Activated naive CD4-positive, alpha-beta T cell treated with anti-CD3 and anti-CD28 coated beads, Interleukin-2, amount 50 U/mL, for 24 hours (primary cell): Measurements from ENCODE around the gene TEX51.

ENCODE experiments used
- H3K27ac Mint-ChIP-seq: one replicate; pipeline ENCODE4 v1.8.0; 2021; ENCODE audit warnings: mild to moderate bottlenecking, mixed read lengths
- H3K27me3 Mint-ChIP-seq: one replicate; pipeline ENCODE4 v1.8.0; 2021; ENCODE audit warnings: mixed read lengths
- H3K36me3 Mint-ChIP-seq: one replicate; pipeline ENCODE4 v1.8.0; 2021; ENCODE audit warnings: mixed read lengths
- H3K4me1 Mint-ChIP-seq: one replicate; pipeline ENCODE4 v1.8.0; 2021; ENCODE audit warnings: mixed read lengths
- H3K4me3 Mint-ChIP-seq: one replicate; pipeline ENCODE4 v1.8.0; 2021; ENCODE audit warnings: mild to moderate bottlenecking, mixed read lengths
- H3K9me3 Mint-ChIP-seq: one replicate; pipeline ENCODE4 v1.8.0; 2021; ENCODE audit warnings: mixed read lengths

Gene TEX51

DNA sequence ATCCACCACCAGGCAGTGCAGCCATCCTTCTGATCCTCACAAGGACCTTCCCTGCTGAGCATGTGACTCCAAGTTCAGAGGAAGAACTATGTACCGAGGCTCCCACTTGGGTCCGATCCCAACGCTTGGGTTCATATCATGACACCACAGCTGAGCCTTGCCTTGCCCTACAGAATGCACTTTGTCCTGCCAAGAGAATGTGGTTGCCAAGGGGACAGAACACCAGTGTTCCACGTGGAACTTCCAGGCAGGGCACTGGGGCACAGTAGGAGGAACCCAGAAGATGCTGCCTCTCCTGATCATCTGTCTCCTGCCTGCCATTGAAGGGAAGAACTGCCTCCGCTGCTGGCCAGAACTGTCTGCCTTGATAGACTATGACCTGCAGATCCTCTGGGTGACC, at the start of gene TEX51:
TEX51 (plus strand) TSS at position 255 of the 400 bp plus-strand sequence; CDS start at position 284, 29 bp downstream.
- H3K27ac Mint-ChIP-seq, result no peak within 1 kb of the TSS

DNA sequence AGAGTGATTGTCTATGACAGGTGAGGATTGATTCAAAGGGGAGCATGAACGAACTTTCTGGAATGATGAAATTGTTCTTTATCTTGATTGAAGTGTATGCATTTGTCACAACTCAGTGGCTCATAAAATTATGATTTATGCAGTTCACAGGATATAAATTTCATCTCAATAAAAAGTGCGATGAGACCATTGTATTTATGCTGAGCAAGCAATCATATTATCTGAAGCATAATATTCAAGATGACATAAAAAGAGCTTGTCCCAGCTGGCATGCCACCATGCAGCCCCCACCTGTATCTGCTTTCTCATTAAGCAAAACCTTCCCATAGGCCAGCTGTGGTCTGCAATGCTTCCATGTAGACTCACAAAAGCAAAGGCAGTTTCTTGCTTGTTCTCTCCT, 49.6 kb upstream of the TEX51 start:
- Mint-ChIP-seq H3K9me3 (no peaks in the 10 kb centered on the region), H3K4me3 (no peak overlapping the region), H3K36me3 (no peaks in the 10 kb centered on the region), H3K4me1 (no peaks in the 10 kb centered on the region), H3K27ac (no peak overlapping the region), H3K27me3 (no peaks in the 10 kb centered on the region)

More for the DNA sequence above, at the start of gene TEX51:
- peaks cover 5% of the 10 kb centered on the region for H3K27me3 Mint-ChIP-seq
- no peaks in the 10 kb centered on the region for H3K4me1 Mint-ChIP-seq
- no peak within 1 kb of the TSS for H3K4me3 Mint-ChIP-seq
- no peaks in the 10 kb centered on the region for H3K36me3 Mint-ChIP-seq
- H3K9me3 Mint-ChIP-seq, result peaks cover 6% of the 10 kb centered on the region

DNA sequence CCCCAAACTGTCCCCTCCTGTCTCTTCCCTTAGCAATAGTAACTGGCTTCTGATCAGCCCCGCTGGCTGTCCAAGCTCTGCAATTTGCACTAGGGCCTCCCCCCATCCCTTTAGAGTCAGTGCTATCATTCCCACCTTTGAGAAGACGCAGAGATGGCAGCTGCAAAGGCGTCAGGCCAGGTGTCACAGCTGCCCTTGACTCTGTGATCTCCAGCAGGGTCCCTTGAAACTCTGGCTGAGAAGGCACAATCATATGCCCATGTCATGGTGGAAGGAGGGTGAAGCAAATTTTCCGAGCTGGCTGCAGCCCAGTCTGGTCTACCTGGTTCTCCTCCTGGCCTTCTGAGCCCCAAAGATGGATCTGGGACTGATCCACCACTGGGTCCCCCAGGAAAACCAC, 49.2 kb upstream of the TEX51 start:
- no peaks in the 10 kb centered on the region for H3K27me3 Mint-ChIP-seq
- no peaks in the 10 kb centered on the region for H3K9me3 Mint-ChIP-seq
- H3K4me1 Mint-ChIP-seq, result no peaks in the 10 kb centered on the region
- H3K27ac Mint-ChIP-seq, result no peak overlapping the region
- H3K36me3 Mint-ChIP-seq, result no peaks in the 10 kb centered on the region
- H3K4me3 Mint-ChIP-seq, result no peak overlapping the region

DNA sequence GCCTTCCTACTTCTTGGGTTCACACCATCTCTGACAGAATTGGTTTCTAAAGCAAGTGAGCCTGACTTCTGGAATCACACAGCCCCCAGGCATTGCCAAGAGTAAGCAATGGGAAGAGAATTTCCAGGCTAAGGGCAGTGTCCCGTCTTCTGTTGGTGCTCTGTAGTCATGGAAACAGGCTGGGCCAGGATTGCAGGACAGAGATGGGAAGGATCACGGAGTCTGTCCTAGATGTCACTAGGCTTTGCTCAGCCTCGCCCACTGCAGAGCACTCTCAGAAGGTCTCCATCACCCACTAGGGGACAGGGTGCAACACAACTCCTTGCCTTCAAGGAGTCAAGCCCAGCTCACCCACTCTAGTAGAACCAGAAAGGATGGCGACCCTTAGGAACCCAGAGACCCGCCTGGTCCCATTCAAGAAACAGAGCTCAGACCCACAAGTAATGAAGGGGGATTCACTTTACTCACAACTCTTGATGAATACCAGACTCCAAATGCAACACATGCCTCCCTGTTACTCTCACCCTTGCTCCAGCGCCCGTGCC, 48.6 kb upstream of the TEX51 start:
- Mint-ChIP-seq H3K27ac (no peak overlapping the region), H3K9me3 (no peaks in the 10 kb centered on the region), H3K36me3 (no peaks in the 10 kb centered on the region), H3K27me3 (no peaks in the 10 kb centered on the region), H3K4me3 (no peak overlapping the region), H3K4me1 (no peaks in the 10 kb centered on the region)

DNA sequence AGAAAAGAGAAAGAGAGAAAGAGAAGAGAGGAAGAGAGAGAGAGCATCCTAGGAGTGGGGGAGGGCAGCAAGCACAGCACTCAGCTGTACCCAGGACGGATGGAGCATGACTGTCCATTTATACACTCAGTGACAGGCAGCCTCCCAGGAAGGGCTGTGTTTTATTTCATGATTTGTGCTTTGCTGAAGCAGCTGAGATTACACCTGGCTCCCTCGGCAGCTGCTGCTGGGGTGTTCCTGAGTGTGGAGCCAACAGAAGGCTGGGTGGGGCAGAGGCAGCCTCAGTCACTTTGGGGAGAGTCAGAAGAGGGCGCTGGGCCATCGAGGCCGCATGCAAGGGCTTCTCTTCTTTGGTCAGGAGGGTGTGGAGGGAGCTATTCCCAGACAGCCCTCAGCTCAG, 47.8 kb upstream of the TEX51 start:
- Mint-ChIP-seq H3K4me1 (no peaks in the 10 kb centered on the region), H3K27me3 (no peaks in the 10 kb centered on the region), H3K36me3 (no peaks in the 10 kb centered on the region), H3K9me3 (no peaks in the 10 kb centered on the region), H3K27ac (no peak overlapping the region), H3K4me3 (no peak overlapping the region)

DNA sequence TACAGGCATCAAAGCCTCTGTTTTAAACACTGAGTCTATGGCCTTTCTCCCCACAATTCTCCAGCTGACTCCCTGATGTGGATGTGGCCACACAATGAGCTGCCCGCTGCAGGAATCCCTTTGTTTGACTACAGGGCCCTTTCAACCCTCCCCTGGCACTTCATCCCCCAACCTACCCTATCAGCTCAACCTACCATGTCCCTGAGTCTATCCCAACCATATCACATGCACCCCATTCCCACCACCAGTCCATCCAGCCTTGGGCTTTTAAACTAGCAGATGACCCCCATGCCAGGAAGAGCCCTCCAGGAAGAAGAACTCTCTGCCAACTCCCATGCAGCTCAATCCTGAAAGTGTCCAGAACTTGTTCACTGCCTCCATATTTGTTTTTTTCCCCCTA, 46.9 kb upstream of the TEX51 start:
- Mint-ChIP-seq H3K27ac (no peak overlapping the region), H3K36me3 (no peaks in the 10 kb centered on the region), H3K4me3 (no peak overlapping the region), H3K27me3 (no peaks in the 10 kb centered on the region), H3K9me3 (no peaks in the 10 kb centered on the region), H3K4me1 (no peaks in the 10 kb centered on the region)

DNA sequence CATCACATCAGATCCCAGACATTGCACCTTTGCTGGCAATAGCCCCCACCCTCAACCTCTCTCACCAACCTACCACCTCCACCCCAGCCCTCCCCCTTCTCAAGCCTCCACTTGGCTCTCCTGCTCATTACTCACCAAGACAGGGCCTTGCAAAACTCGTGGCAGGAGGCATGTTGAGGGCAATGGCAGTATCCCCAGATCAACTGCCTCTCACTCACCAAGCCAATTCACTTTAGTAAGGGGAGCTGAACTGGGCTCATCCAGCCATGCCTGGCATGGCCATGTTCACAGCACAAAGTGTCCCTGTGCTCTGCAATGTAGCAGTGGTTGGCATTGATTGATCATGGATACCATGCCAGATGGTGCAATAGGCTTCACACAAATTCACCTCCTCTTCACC, 46.3 kb upstream of the TEX51 start:
- Mint-ChIP-seq H3K4me1 (no peaks in the 10 kb centered on the region), H3K4me3 (no peak overlapping the region), H3K27me3 (no peaks in the 10 kb centered on the region), H3K9me3 (no peaks in the 10 kb centered on the region), H3K36me3 (no peaks in the 10 kb centered on the region), H3K27ac (no peak overlapping the region)

DNA sequence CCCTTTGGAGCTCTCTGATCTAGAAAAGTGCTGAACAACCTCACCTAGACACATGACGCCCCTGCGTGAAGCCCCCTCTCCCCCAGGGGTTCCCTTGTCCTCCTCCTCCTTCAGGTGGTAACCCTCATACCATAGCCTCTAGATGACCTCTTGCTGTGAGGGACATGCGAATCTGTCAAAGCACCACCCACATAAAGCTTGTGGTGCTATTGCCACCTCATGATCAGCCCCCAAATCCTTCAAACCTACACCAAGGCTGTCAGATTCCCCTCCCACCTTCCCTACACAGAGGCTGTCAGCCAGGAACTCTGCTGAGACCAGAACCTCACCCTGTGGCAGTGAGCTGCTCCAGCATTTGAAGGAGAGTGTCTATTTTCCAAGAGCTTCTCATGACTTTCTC, 43.1 kb upstream of the TEX51 start:
- Mint-ChIP-seq H3K9me3 (no peaks in the 10 kb centered on the region), H3K36me3 (no peaks in the 10 kb centered on the region), H3K27ac (no peak overlapping the region), H3K4me1 (no peaks in the 10 kb centered on the region), H3K27me3 (peaks cover 2% of the 10 kb centered on the region), H3K4me3 (no peak overlapping the region)

DNA sequence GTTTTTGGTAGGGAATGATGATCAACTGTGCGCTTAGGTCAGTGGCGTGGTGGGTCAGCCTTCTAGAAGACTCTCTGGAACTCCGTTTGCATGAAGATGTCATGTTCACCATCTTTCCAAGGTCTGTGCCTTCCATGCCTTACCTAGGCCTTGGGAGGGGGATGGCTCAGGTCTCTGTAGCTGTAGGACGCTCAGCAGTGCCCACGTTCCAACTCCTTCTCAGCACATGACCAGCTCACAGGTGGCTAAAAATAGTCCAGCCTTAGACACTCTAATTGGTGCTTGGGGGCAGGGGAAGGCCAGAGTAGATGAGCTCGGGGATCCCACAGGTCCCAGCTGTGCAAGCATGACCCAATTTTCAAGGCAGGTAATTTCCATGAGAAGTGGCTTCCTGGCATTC, 42.3 kb upstream of the TEX51 start:
- Mint-ChIP-seq H3K27me3 (peaks cover 2% of the 10 kb centered on the region), H3K9me3 (no peaks in the 10 kb centered on the region), H3K4me1 (no peaks in the 10 kb centered on the region)

DNA sequence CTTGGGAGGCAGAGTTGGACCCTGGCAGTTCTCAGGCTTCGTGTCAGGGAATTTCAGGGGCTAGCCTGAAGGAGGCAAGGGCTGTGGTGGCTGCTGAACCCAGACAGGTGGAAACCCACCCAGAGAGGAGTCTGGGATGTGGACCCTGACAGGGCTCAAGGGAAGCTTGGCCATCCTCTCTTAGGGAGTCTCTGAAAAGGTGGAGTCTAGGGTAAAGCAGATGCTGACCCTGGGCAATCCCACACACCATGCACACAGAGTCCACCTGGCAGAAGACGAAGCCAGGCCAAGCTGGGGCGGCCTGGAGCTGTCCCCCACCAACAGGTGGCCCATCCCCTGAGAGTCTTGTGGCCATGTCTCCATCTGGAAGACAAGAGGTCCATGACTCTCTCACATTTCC, 41.2 kb upstream of the TEX51 start:
- no peaks in the 10 kb centered on the region for H3K9me3 Mint-ChIP-seq
- no peaks in the 10 kb centered on the region for H3K4me1 Mint-ChIP-seq
- H3K27ac Mint-ChIP-seq, result no peak overlapping the region
- peaks cover 2% of the 10 kb centered on the region for H3K27me3 Mint-ChIP-seq
- H3K4me3 Mint-ChIP-seq, result no peak overlapping the region
- no peaks in the 10 kb centered on the region for H3K36me3 Mint-ChIP-seq

More for the DNA sequence above, 42.3 kb upstream of the TEX51 start:
- Mint-ChIP-seq H3K4me3 (no peak overlapping the region), H3K36me3 (no peaks in the 10 kb centered on the region), H3K27ac (no peak overlapping the region)

DNA sequence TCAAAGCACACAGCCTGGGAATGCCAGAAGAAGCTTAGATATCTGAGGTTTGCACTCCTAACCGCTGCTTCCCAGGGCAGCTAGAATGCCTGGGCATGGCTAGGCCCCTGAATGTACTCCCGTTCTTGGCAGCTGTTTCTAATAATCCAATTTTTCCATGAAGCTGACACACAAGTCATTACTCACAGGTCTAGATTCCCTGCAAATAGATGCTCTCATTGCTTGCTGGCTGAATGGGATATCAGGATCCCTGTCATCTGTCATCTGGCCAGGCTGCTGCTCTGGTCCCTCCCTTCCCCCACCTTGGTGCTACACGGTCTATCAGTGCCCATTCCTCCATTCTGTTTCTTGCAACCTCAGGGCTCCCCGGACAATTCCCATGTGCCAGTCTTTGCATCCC, 40.7 kb upstream of the TEX51 start:
- H3K36me3 Mint-ChIP-seq, result no peaks in the 10 kb centered on the region
- H3K4me3 Mint-ChIP-seq, result no peak overlapping the region
- H3K4me1 Mint-ChIP-seq, result no peaks in the 10 kb centered on the region
- H3K27me3 Mint-ChIP-seq, result peaks cover 2% of the 10 kb centered on the region
- H3K9me3 Mint-ChIP-seq, result no peaks in the 10 kb centered on the region
- no peak overlapping the region for H3K27ac Mint-ChIP-seq

DNA sequence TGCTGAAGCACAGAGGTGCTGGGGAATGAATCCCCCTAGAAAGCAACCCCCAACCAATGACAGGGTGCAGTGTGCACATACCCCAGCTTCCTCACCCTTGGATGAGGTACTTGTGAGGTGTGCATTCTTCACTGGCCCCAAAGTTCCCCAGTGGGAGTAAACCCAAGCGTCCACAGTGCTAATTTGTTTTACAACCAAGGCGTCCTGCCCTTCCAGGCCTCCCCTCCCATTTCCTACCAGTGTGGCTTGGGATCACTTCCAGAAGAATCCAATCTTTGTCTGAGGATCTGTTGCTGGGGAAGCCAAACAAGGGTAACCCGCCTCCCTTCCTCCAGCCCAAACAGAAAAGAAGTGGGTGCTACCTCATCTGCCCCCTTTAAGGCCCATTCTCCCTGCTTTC, 40.3 kb upstream of the TEX51 start:
- Mint-ChIP-seq H3K4me3 (no peak overlapping the region), H3K27ac (no peak overlapping the region), H3K4me1 (no peaks in the 10 kb centered on the region), H3K27me3 (peaks cover 2% of the 10 kb centered on the region), H3K36me3 (no peaks in the 10 kb centered on the region), H3K9me3 (no peaks in the 10 kb centered on the region)

DNA sequence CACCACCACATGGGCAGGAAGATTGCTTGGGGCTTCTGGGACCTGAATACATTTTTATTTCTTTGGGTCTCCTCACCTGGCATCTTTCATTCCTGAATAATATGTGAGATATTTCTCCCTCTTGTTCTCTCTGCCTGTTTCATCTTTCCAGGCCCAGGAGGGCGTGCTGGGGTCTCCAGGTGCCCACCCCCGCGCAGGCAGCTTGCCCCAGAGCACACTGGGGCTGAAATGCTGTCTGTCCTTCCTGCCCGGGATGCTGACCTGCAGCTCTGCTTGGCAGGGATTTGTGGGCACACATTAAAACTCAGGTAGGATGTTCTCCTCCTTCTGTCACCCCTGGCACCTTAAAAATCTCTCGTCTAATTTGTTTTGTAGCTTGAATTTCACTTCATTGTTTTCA, 39.7 kb upstream of the TEX51 start:
- Mint-ChIP-seq H3K9me3 (no peaks in the 10 kb centered on the region), H3K27me3 (peaks cover 2% of the 10 kb centered on the region), H3K36me3 (no peaks in the 10 kb centered on the region), H3K27ac (no peak overlapping the region), H3K4me1 (no peaks in the 10 kb centered on the region), H3K4me3 (no peak overlapping the region)

DNA sequence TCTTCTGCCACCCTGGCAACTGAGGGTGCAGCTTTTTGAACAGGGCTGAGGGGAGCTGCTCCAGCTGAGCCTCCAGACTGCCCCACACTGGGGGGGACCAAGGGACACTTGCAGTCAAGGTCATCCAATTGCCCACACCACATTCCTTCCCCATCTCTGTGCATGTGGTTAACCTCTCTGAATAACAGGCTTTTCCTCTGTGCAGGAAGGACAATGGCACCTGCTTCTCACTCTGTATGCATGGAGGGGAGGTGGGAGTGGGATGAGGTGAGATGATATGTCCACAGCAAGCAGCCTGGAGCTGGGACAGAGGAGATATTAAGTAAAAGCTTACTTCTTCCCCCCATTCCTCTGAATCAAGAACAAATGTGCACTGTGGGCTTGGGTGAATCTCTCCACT, 39.1 kb upstream of the TEX51 start:
- Mint-ChIP-seq H3K4me1 (no peaks in the 10 kb centered on the region), H3K27me3 (peaks cover 2% of the 10 kb centered on the region), H3K9me3 (no peaks in the 10 kb centered on the region), H3K36me3 (no peaks in the 10 kb centered on the region), H3K4me3 (no peak overlapping the region), H3K27ac (no peak overlapping the region)

DNA sequence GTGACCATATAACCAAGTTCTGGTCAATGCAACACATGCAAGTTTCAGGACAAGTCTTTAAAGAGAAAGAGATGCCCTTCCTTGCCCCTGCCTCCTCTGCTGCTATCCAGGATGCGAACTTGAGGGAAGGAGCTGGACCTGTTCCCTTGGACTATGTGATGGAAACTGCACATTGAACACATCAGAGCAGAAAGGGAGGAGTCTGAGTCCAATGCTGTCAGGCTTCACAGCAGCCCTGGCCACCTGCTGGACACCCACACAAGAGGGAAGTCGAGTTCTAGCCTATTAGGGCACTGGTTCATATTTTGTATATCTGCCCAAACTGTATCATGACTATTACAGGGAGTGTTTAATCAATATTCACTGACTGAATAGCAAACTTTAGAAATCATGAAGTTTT, 38.3 kb upstream of the TEX51 start:
- no peaks in the 10 kb centered on the region for H3K4me1 Mint-ChIP-seq
- peaks cover 2% of the 10 kb centered on the region for H3K27me3 Mint-ChIP-seq
- H3K9me3 Mint-ChIP-seq, result no peaks in the 10 kb centered on the region
- no peaks in the 10 kb centered on the region for H3K36me3 Mint-ChIP-seq
- H3K4me3 Mint-ChIP-seq, result no peak overlapping the region
- no peak overlapping the region for H3K27ac Mint-ChIP-seq

DNA sequence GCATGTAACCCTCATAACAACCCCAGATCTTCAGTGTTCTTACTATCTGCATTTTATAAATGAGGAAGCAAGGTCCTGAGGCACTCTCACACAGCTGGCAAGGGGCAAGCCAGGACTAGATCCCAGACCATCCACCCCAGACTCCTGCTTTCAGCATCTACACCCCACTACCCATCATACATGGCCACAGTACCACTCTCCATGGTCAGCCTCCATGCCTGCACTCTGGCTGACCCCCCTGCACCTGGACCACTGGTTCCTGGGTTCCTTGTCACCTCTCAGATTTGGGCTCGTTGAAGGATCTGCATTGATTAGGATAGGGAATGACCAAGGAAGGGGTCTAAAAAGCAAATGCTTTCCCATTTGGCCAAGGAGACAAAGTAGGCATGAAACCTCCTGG, 36.0 kb upstream of the TEX51 start:
- no peak overlapping the region for H3K4me3 Mint-ChIP-seq
- H3K27me3 Mint-ChIP-seq, result peaks cover 2% of the 10 kb centered on the region
- no peaks in the 10 kb centered on the region for H3K9me3 Mint-ChIP-seq
- H3K4me1 Mint-ChIP-seq, result no peaks in the 10 kb centered on the region
- no peaks in the 10 kb centered on the region for H3K36me3 Mint-ChIP-seq
- no peak overlapping the region for H3K27ac Mint-ChIP-seq

DNA sequence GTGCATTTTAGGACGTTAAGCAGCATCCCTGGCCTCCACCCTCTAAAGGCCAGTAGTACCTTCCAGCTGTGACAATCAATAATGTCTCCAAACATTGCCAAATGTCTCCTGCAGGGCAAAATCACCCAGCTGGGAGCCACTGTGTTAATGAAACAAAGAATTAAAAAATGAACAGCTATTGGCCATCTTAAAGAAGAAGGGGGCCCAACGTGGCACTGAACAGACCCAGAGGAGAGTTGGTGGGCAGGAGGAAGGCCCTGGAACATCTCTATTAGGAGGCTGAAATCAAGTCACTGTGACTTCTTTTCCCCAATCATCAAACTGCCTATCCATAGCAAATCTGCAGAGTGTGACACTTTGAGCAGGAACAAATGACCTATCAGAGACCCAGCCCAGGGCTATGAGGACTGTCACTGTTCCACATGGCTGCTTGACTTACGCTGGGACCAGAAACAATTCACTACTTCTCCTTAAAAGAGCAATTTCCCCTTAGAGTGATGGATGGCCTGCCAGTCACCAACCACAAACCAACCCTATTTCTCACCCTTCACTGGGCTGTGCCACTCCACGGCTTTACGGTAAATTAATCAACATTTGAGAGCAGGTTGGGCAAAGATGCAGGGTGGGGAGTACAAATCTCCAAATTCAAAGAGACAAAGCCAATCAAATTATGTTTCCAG, 35.2 kb upstream of the TEX51 start:
- H3K36me3 Mint-ChIP-seq, result no peaks in the 10 kb centered on the region
- no peak overlapping the region for H3K4me3 Mint-ChIP-seq
- no peaks in the 10 kb centered on the region for H3K4me1 Mint-ChIP-seq
- H3K9me3 Mint-ChIP-seq, result no peaks in the 10 kb centered on the region
- peaks cover 2% of the 10 kb centered on the region for H3K27me3 Mint-ChIP-seq
- no peak overlapping the region for H3K27ac Mint-ChIP-seq
